Duodenal mucosa (tissue), 2 donors: ENCODE results near the gene CHRNA10.

Source experiments
- H3K27ac ChIP-seq: one replicate; pipeline ENCODE4 v1.7.0; 2013; ENCODE audit warnings: low read depth, low read length
- H3K27me3 ChIP-seq, 2 donors: one replicate each; pipeline ENCODE4 v1.7.0; 2013; ENCODE audit warnings: low read length in 2 of 2, control low read depth in 1 of 2; ENCODE audit not compliant: insufficient read depth in 2 of 2, control insufficient read depth in 1 of 2
- H3K36me3 ChIP-seq, 2 donors: one replicate each; pipeline ENCODE4 v1.7.0; 2013; ENCODE audit warnings: low read length in 2 of 2, control low read depth in 1 of 2; ENCODE audit not compliant: insufficient read depth in 2 of 2, control insufficient read depth in 1 of 2
- H3K4me1 ChIP-seq, 2 donors: one replicate each; pipeline ENCODE4 v1.7.0; 2013; ENCODE audit warnings: low read length in 2 of 2, control low read depth in 1 of 2; ENCODE audit not compliant: insufficient read depth in 2 of 2, control insufficient read depth in 1 of 2
- H3K4me3 ChIP-seq, 2 donors: one replicate each; pipeline ENCODE4 v1.7.0; 2013; ENCODE audit warnings: low read length in 2 of 2, low read depth in 1 of 2
- H3K9ac ChIP-seq, 2 donors: one replicate each; pipeline ENCODE4 v1.7.0; 2013; ENCODE audit warnings: low read length in 2 of 2, low read depth in 1 of 2
- H3K9me3 ChIP-seq, 2 donors: one replicate each; pipeline ENCODE4 v1.7.0; 2013; ENCODE audit warnings: low read length in 2 of 2, control low read depth in 1 of 2; ENCODE audit not compliant: control insufficient read depth in 1 of 2

Gene CHRNA10

GRCh38 chr11:3616721-3617460 is 54.3 kb downstream of the CHRNA10 start:
- Histone ChIP-seq H3K27ac (no peak overlapping the region), H3K27me3 (no peaks in the 10 kb centered on the region)

GRCh38 chr11:3615998-3616397 is 55.2 kb downstream of the CHRNA10 start:
- no peaks in the 10 kb centered on the region for H3K27me3 ChIP-seq
- H3K36me3 ChIP-seq = no peaks in the 10 kb centered on the region
- no peak overlapping the region for H3K9ac ChIP-seq
- H3K4me1 ChIP-seq = peaks cover 0 to 4% of the 10 kb centered on the region in 2 donors
- no peak overlapping the region for H3K4me3 ChIP-seq
- no peak overlapping the region for H3K27ac ChIP-seq
- peaks cover 0 to 6% of the 10 kb centered on the region in 2 donors for H3K9me3 ChIP-seq

More at GRCh38 chr11:3616721-3617460, 54.3 kb downstream of the CHRNA10 start:
- H3K4me3 ChIP-seq = no peak overlapping the region
- H3K36me3 ChIP-seq = no peaks in the 10 kb centered on the region
- no peak overlapping the region for H3K9ac ChIP-seq
- peaks cover 0 to 4% of the 10 kb centered on the region in 2 donors for H3K4me1 ChIP-seq
- H3K9me3 ChIP-seq = peaks cover 0 to 6% of the 10 kb centered on the region in 2 donors
